Smooth muscle cell (in vitro differentiated cells): ENCODE data around the gene PLEK2. TPM values are rescaled to one million over a fixed set of nuclear protein-coding genes. Genes with fewer than 3 reads are reported as not detected.

Experiments used
- DNase-seq: peaks from one replicate; lab custom pipeline; 2025; ENCODE audit not compliant: unreplicated experiment; lab: John Stamatoyannopoulos, UW
- H2AFZ ChIP-seq: fragments of 200-600 bp; sonication (generic); 2 replicates; pipeline ENCODE4 v1.6.0; 2016; ENCODE audit warnings: antibody characterized with exemption, low read depth, mild to moderate bottlenecking
- H3F3A ChIP-seq: fragments of 200-600 bp; sonication (generic); 2 replicates; pipeline ENCODE4 v1.6.0; 2017; ENCODE audit warnings: antibody characterized with exemption, low read depth
- H3K27ac ChIP-seq: fragments of 200-600 bp; sonication (generic); 2 replicates; pipeline ENCODE4 v1.5.1; 2016; ENCODE audit warnings: low read depth, mild to moderate bottlenecking
- H3K27me3 ChIP-seq: fragments of 200-600 bp; sonication (generic); 2 replicates; pipeline ENCODE4 v1.6.1; 2016; ENCODE audit warnings: low read depth, mild to moderate bottlenecking
- H3K36me3 ChIP-seq: fragments of 200-600 bp; sonication (generic); 2 replicates; pipeline ENCODE4 v1.5.1; 2016; ENCODE audit warnings: low read depth
- H3K4me1 ChIP-seq: fragments of 200-600 bp; sonication (generic); 2 replicates; pipeline ENCODE4 v1.5.1; 2016; ENCODE audit warnings: low read depth
- H3K4me2 ChIP-seq: fragments of 200-600 bp; sonication (generic); 2 replicates; pipeline ENCODE4 v1.6.0; 2016; ENCODE audit warnings: mild to moderate bottlenecking
- H3K4me3 ChIP-seq: fragments of 200-600 bp; sonication (generic); 2 replicates; pipeline ENCODE4 v1.5.1; 2016; ENCODE audit warnings: mild to moderate bottlenecking
- H3K79me2 ChIP-seq: fragments of 200-600 bp; sonication (generic); 2 replicates; pipeline ENCODE4 v1.6.0; 2016; ENCODE audit warnings: low read depth, mild to moderate bottlenecking
- H3K9ac ChIP-seq: fragments of 200-600 bp; sonication (generic); 2 replicates; pipeline ENCODE4 v1.6.0; 2016; ENCODE audit warnings: low read depth
- H3K9me3 ChIP-seq: fragments of 200-600 bp; sonication (generic); replicated peaks from 2 replicates; pipeline ENCODE4 v1.5.1; 2016; ENCODE audit warnings: low read depth
- H4K20me1 ChIP-seq: fragments of 200-600 bp; sonication (generic); 2 replicates; pipeline ENCODE4 v1.6.0; 2016; ENCODE audit warnings: low read depth
- CTCF ChIP-seq: fragments of 200-600 bp; sonication (generic); IDR thresholded peaks from 2 replicates; pipeline ENCODE4 v1.5.1; 2017; ENCODE audit warnings: borderline replicate concordance, mild to moderate bottlenecking, antibody characterized with exemption; ENCODE audit not compliant: insufficient read depth, poor library complexity, severe bottlenecking
- WGBS: methylation state at CpG from one replicate; pipeline ENCODE4 v1.1.7; 2016; ENCODE audit warnings: low lambda C conversion rate; 5-methylcytosine and 5-hydroxymethylcytosine counted together
- polyA plus RNA-seq: library from polyadenylated mRNA; unstranded; fragments of >200 nt; fragmentation: Nextera tagmentation; extraction: Ambion mirVana; gene quantifications from 2 replicates; pipeline ENCODE4 v1.2.1, GENCODE V29; 2016
- total RNA-seq: library from RNA; depleted of rRNA; stranded (reverse); fragments of >200 nt; gene quantifications from 2 replicates; pipeline ENCODE4 v1.2.3, GENCODE V29; 2014

PLEK2 gene
- total and polyA plus RNA-seq, 2 experiments from 2014 or later, result 1.6 to 3.1 TPM

- no peaks in the 10 kb centered on the region for H3K36me3 ChIP-seq
- no peak overlapping the region for H2AFZ ChIP-seq
- no peaks in the 10 kb centered on the region for H3K4me1 ChIP-seq
- no peaks in the 10 kb centered on the region for H3K27me3 ChIP-seq
- H3K9me3 ChIP-seq, result no peaks in the 10 kb centered on the region
- H3K4me2 ChIP-seq, result no peak overlapping the region
- H3F3A ChIP-seq, result no peaks in the 10 kb centered on the region
- DNase-seq, result no peak
- no peak overlapping the region for H3K9ac ChIP-seq
- no peaks in the 10 kb centered on the region for H4K20me1 ChIP-seq
- H3K79me2 ChIP-seq, result no peaks in the 10 kb centered on the region
- H3K27ac ChIP-seq, result no peak overlapping the region
- 55% methylated on average over 7 of the region's 7 CpGs for WGBS
- no peak for TF ChIP-seq CTCF
- H3K4me3 ChIP-seq, result no peak overlapping the region
Observed at GRCh38 chr14:67432050-67432564, 20.1 kb upstream of the PLEK2 start.

- Histone ChIP-seq H2AFZ (no peak overlapping the region), H3K27ac (no peak overlapping the region), H3K4me3 (no peak overlapping the region), H3K79me2 (no peaks in the 10 kb centered on the region), H3K9me3 (no peaks in the 10 kb centered on the region), H3F3A (no peaks in the 10 kb centered on the region), H3K4me1 (no peaks in the 10 kb centered on the region), H3K4me2 (no peak overlapping the region), H3K27me3 (no peaks in the 10 kb centered on the region), H4K20me1 (no peaks in the 10 kb centered on the region), H3K36me3 (no peaks in the 10 kb centered on the region), H3K9ac (no peak overlapping the region)
- whole genome bisulfite sequencing, result 66% methylated on average over 9 of the region's 9 CpGs
- no peak for TF ChIP-seq CTCF
- DNase-seq, result no peak
Observed at GRCh38 chr14:67429510-67430205, 17.7 kb upstream of the PLEK2 start.

GRCh38 chr14:67428501-67429031 lies 16.6 kb upstream of the PLEK2 start:
- H3K9me3 ChIP-seq, result no peaks in the 10 kb centered on the region

More at GRCh38 chr14:67428501-67429031, 16.6 kb upstream of the PLEK2 start:
- H3K27me3 ChIP-seq, result no peaks in the 10 kb centered on the region
- H3K79me2 ChIP-seq, result no peaks in the 10 kb centered on the region
- H2AFZ ChIP-seq, result no peak overlapping the region
- H3K27ac ChIP-seq, result no peak overlapping the region
- no peak for TF ChIP-seq CTCF
- no peaks in the 10 kb centered on the region for H4K20me1 ChIP-seq
- no peaks in the 10 kb centered on the region for H3K4me1 ChIP-seq
- no peaks in the 10 kb centered on the region for H3K36me3 ChIP-seq
- no peak overlapping the region for H3K4me3 ChIP-seq
- no peak overlapping the region for H3K4me2 ChIP-seq
- 71% methylated on average over 7 of the region's 7 CpGs for WGBS
- no peaks in the 10 kb centered on the region for H3F3A ChIP-seq
- no peak for DNase-seq
- H3K9ac ChIP-seq, result no peak overlapping the region
